Neural cell (in vitro differentiated cells): ENCODE data around the gene MYRIP.

Experiments used
- EP300 ChIP-seq: fragments of 450-650 bp; conservative IDR thresholded peaks from 2 replicates; pipeline ENCODE4 v1.6.1; 2014; ENCODE audit warnings: antibody characterized with exemption, mild to moderate bottlenecking, moderate library complexity; ENCODE audit not compliant: poor library complexity, severe bottlenecking
- POLR2AphosphoS5 ChIP-seq: IDR thresholded peaks from 2 replicates; pipeline ENCODE4 v1.6.1; 2012
- RAD21 ChIP-seq: fragments of 450-650 bp; conservative IDR thresholded peaks from 2 replicates; pipeline ENCODE4 v1.6.1; 2014; ENCODE audit warnings: antibody characterized with exemption, mild to moderate bottlenecking, moderate library complexity
- TF ChIP-seq, protein P1 (sequence below): fragments of 450-650 bp; IDR thresholded peaks from 2 replicates; pipeline ENCODE4 v1.5.1; 2014; ENCODE audit warnings: antibody characterized with exemption, mild to moderate bottlenecking, moderate library complexity; ENCODE audit not compliant: poor library complexity, severe bottlenecking

DNA sequence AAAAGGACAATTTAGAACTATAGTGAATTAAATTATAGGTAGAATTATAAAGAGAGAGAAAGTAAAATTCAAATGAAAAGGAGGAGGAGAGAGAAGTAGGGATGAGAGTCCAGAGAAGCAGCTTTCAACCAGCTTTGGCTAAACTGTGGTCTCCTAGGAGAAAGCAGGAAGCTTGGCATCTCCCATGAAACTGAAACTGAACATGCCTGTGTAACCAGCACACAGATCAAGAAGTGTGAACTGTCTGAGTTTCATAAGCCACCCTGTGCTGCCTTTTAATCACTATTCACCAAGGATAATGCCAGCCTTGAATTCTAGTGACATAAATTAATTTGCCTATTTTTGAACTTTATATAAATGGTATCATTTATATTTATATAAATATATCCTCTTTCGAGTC, 128.5 kb downstream of the MYRIP start:
- TF ChIP-seq, protein P1, sequence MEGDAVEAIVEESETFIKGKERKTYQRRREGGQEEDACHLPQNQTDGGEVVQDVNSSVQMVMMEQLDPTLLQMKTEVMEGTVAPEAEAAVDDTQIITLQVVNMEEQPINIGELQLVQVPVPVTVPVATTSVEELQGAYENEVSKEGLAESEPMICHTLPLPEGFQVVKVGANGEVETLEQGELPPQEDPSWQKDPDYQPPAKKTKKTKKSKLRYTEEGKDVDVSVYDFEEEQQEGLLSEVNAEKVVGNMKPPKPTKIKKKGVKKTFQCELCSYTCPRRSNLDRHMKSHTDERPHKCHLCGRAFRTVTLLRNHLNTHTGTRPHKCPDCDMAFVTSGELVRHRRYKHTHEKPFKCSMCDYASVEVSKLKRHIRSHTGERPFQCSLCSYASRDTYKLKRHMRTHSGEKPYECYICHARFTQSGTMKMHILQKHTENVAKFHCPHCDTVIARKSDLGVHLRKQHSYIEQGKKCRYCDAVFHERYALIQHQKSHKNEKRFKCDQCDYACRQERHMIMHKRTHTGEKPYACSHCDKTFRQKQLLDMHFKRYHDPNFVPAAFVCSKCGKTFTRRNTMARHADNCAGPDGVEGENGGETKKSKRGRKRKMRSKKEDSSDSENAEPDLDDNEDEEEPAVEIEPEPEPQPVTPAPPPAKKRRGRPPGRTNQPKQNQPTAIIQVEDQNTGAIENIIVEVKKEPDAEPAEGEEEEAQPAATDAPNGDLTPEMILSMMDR: no peak
- TF ChIP-seq EP300 (no peak), RAD21 (no peak), POLR2AphosphoS5 (no peak)
